BLaER1 treated with 17β-estradiol and CSF1 and Interleukin-3, amounts not matched to agents 10 nM and 100 nM (cell line): ENCODE measurements around the gene FRRS1L.

ENCODE experiments used
- H3K27ac ChIP-seq, 11 experiments: shearing (Covaris generic); formaldehyde crosslinking; 2 replicates each; pipeline ENCODE4 v1.8.1; 2022
- H3K27me3 ChIP-seq, 11 experiments: shearing (Covaris generic); formaldehyde crosslinking; 2 replicates each; pipeline ENCODE4 v1.8.1; 2022
- H3K36me3 ChIP-seq, 11 experiments: shearing (Covaris generic); formaldehyde crosslinking; 2 replicates each; pipeline ENCODE4 v1.8.1; 2022
- H3K4me1 ChIP-seq, 10 experiments: shearing (Covaris generic); formaldehyde crosslinking; 2 replicates each; pipeline ENCODE4 v1.8.1; 2022
- H3K4me2 ChIP-seq, 11 experiments: shearing (Covaris generic); formaldehyde crosslinking; 2 replicates each; pipeline ENCODE4 v1.8.1; 2022
- H3K4me3 ChIP-seq, 10 experiments: shearing (Covaris generic); formaldehyde crosslinking; 2 replicates each; pipeline ENCODE4 v1.8.1; 2022
- H3K9ac ChIP-seq, 11 experiments: shearing (Covaris generic); formaldehyde crosslinking; 2 replicates each; pipeline ENCODE4 v1.8.1; 2022
- H3K9me3 ChIP-seq, 11 experiments: shearing (Covaris generic); formaldehyde crosslinking; replicated peaks in 1 of 11; 2 replicates each; pipeline ENCODE4 v1.8.1; 2022
- H4K20me1 ChIP-seq, 11 experiments: shearing (Covaris generic); formaldehyde crosslinking; 2 replicates each; pipeline ENCODE4 v1.8.1; 2022
- Cebpa-rat ChIP-seq, 11 experiments: shearing (Covaris generic); IDR thresholded peaks; 2 replicates each; pipeline ENCODE4 v1.8.1; 2022

FRRS1L gene

GRCh38 chr9:109166771-109167601 is at the start of gene FRRS1L:
FRRS1L (minus strand) TSS chr9:109167249; CDS start chr9:109167138, 111 bp downstream.
- no peak within 1 kb of the TSS for H3K4me2 ChIP-seq
- H3K4me1 ChIP-seq: peaks cover 7 to 16% (median 10%) of the 10 kb centered on the region in 10 experiments; a peak in 17 of 20 replicates
- no peak for TF ChIP-seq Cebpa-rat (IDR thresholded peaks at IDR 0.05)
- H3K9ac ChIP-seq: no peak within 1 kb of the TSS
- no peak within 1 kb of the TSS for H3K27ac ChIP-seq
- no peak within 1 kb of the TSS for H3K4me3 ChIP-seq
- no peaks in the 10 kb centered on the region for H3K36me3 ChIP-seq
- H4K20me1 ChIP-seq: no peaks in the 10 kb centered on the region
- H3K9me3 ChIP-seq: peaks cover 0 to 25% (median 11%) of the 10 kb centered on the region in 11 experiments; a peak in 13 of 22 replicates
- no peaks in the 10 kb centered on the region for H3K27me3 ChIP-seq

GRCh38 chr9:109214414-109214813 is 47.4 kb upstream of the FRRS1L start:
- Histone ChIP-seq H3K4me2 (no peak overlapping the region), H3K9me3 (no peaks in the 10 kb centered on the region), H3K4me3 (no peak overlapping the region), H3K27me3 (no peaks in the 10 kb centered on the region), H3K36me3 (no peaks in the 10 kb centered on the region), H3K4me1 (peaks cover 0 to 4% (median 0%) of the 10 kb centered on the region in 10 experiments; a peak in 2 of 20 replicates), H4K20me1 (no peaks in the 10 kb centered on the region), H3K27ac (no peak overlapping the region), H3K9ac (no peak overlapping the region)
- no peak for TF ChIP-seq Cebpa-rat (IDR thresholded peaks at IDR 0.05)

- no peak for TF ChIP-seq Cebpa-rat (IDR thresholded peaks at IDR 0.05)
- no peaks in the 10 kb centered on the region for H3K36me3 ChIP-seq
- no peak overlapping the region for H3K27ac ChIP-seq
Measured at GRCh38 chr9:109213285-109214121, 46.5 kb upstream of the FRRS1L start.

GRCh38 chr9:109212768-109213167 is 45.7 kb upstream of the FRRS1L start:
- no peak for TF ChIP-seq Cebpa-rat (IDR thresholded peaks at IDR 0.05)
- Histone ChIP-seq H3K36me3 (no peaks in the 10 kb centered on the region), H4K20me1 (no peaks in the 10 kb centered on the region), H3K9ac (no peak overlapping the region), H3K4me3 (no peak overlapping the region), H3K4me2 (no peak overlapping the region), H3K4me1 (no peaks in the 10 kb centered on the region), H3K27me3 (no peaks in the 10 kb centered on the region), H3K9me3 (no peaks in the 10 kb centered on the region), H3K27ac (no peak overlapping the region)

More at GRCh38 chr9:109213285-109214121, 46.5 kb upstream of the FRRS1L start:
- no peaks in the 10 kb centered on the region for H4K20me1 ChIP-seq
- H3K4me2 ChIP-seq: no peak overlapping the region
- H3K9ac ChIP-seq: no peak overlapping the region
- H3K4me3 ChIP-seq: no peak overlapping the region
- no peaks in the 10 kb centered on the region for H3K4me1 ChIP-seq
- no peaks in the 10 kb centered on the region for H3K27me3 ChIP-seq
- H3K9me3 ChIP-seq: no peaks in the 10 kb centered on the region

DNA sequence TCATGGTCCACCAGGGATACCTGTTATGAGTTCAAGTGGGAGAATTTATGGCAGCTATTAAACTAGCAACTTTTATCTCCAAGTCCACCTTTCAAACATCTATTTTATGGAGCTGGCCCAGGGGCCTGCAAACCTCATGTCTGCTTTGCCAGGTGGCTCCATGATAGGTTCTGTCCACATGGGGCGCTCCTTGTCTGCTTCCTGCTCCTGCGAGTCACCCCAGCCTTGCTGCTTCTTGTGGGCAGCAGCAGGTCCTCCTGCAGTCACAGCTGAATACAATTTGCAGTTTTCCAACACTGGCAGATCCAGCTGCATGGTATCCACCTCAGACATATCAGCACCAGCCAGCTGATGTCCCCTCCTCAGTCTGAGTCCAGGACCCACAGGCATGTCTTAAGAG is 39.6 kb upstream of the FRRS1L start:
- H3K27ac ChIP-seq: no peak overlapping the region
- no peak overlapping the region for H3K9ac ChIP-seq
- H3K4me2 ChIP-seq: no peak overlapping the region
- H4K20me1 ChIP-seq: no peaks in the 10 kb centered on the region
- no peak for TF ChIP-seq Cebpa-rat (IDR thresholded peaks at IDR 0.05)
- no peaks in the 10 kb centered on the region for H3K36me3 ChIP-seq
- no peaks in the 10 kb centered on the region for H3K4me1 ChIP-seq
- H3K27me3 ChIP-seq: no peaks in the 10 kb centered on the region
- H3K4me3 ChIP-seq: no peak overlapping the region
- H3K9me3 ChIP-seq: no peaks in the 10 kb centered on the region

- Histone ChIP-seq H3K36me3 (no peaks in the 10 kb centered on the region), H3K4me2 (no peak overlapping the region), H4K20me1 (no peaks in the 10 kb centered on the region), H3K4me3 (no peak overlapping the region), H3K4me1 (no peaks in the 10 kb centered on the region), H3K27ac (no peak overlapping the region), H3K27me3 (no peaks in the 10 kb centered on the region), H3K9me3 (no peaks in the 10 kb centered on the region), H3K9ac (no peak overlapping the region)
- no peak for TF ChIP-seq Cebpa-rat (IDR thresholded peaks at IDR 0.05)
Measured at GRCh38 chr9:109205526-109205925, 38.5 kb upstream of the FRRS1L start.

- no peak for TF ChIP-seq Cebpa-rat (IDR thresholded peaks at IDR 0.05)
- Histone ChIP-seq H4K20me1 (no peaks in the 10 kb centered on the region), H3K36me3 (no peaks in the 10 kb centered on the region), H3K27ac (no peak overlapping the region), H3K27me3 (no peaks in the 10 kb centered on the region), H3K4me1 (peaks cover 0 to 7% (median 0%) of the 10 kb centered on the region in 10 experiments; a peak in 2 of 20 replicates), H3K9me3 (no peaks in the 10 kb centered on the region), H3K9ac (no peak overlapping the region), H3K4me2 (no peak overlapping the region), H3K4me3 (no peak overlapping the region)
Measured at GRCh38 chr9:109203761-109204360, 36.8 kb upstream of the FRRS1L start.

DNA sequence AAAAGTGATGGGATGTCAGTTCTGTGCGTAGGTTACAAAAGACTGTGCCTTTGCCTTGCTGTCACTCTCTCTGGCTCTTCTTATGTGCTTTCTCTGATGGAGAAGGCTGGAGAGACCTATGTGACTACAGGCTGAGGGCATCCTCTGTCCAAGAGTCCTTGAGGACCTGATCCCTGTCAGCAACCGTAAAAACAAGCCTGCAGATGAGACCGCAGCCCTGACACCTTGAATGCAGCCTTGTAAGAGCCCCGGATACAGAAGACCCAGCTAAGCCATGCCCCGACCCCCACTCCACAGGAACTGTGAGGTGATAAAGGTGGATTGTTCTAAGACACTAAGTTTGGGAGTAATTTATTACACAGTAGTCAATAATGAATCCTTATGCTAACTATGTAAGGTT is 32.6 kb upstream of the FRRS1L start:
- Histone ChIP-seq H3K27ac (no peak overlapping the region), H3K36me3 (no peaks in the 10 kb centered on the region), H3K4me2 (0 out of 22 replicates have a peak overlapping the region, but pooled peaks of 2 of the 11 experiments have one; percentile 1 to 8), H3K9me3 (no peaks in the 10 kb centered on the region), H4K20me1 (no peaks in the 10 kb centered on the region), H3K4me1 (peaks cover 0 to 7% (median 0%) of the 10 kb centered on the region in 10 experiments; a peak in 2 of 20 replicates), H3K9ac (no peak overlapping the region), H3K27me3 (no peaks in the 10 kb centered on the region), H3K4me3 (no peak overlapping the region)
- no peak for TF ChIP-seq Cebpa-rat (IDR thresholded peaks at IDR 0.05)

DNA sequence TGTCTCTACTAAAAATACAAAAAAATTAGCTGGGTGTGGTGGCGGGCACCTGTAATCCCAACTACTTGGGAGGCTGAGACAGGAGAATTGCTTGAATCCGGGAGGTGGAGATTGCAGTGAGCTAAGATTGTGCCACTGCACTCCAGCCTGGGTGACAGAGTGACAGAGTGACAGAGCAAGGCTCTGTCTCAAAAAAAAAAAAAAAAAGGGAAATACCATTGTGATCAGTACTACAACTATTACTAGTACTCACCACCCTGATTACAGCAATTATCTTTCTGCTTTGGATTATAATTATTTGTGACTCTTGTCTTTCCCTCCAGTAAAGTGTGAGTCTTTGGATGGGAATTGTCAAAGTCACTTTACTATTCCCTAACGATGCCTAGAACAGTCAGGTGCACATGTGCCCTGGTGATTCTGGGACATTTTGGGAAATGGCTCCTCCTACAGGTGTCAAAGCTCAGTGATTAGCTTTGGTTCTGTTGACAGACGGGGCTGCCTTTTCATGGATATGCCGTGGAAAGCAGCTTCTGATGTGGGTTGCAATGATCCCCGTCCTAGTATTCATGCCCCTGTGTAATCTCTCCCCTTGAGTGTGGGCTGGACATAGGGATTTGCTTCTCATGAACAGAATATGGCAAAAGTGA is 31.8 kb upstream of the FRRS1L start:
- no peak overlapping the region for H3K4me2 ChIP-seq
- no peak overlapping the region for H3K9ac ChIP-seq
- H3K4me1 ChIP-seq: peaks cover 0 to 7% (median 0%) of the 10 kb centered on the region in 10 experiments; a peak in 2 of 20 replicates
- H3K36me3 ChIP-seq: no peaks in the 10 kb centered on the region
- TF ChIP-seq Cebpa-rat (IDR thresholded peaks at IDR 0.05): no peak
- no peak overlapping the region for H3K27ac ChIP-seq
- H3K9me3 ChIP-seq: no peaks in the 10 kb centered on the region
- H3K27me3 ChIP-seq: no peaks in the 10 kb centered on the region
- no peaks in the 10 kb centered on the region for H4K20me1 ChIP-seq
- no peak overlapping the region for H3K4me3 ChIP-seq
